ENCODE data around the gene NUFIP2. TPM values are rescaled to one million over a fixed set of nuclear protein-coding genes. Genes with fewer than 3 reads are reported as not detected.

The NUFIP2 gene
- total RNA-seq, 2 donors from 2014 or later: 14.2 to 19.7 TPM

DNA sequence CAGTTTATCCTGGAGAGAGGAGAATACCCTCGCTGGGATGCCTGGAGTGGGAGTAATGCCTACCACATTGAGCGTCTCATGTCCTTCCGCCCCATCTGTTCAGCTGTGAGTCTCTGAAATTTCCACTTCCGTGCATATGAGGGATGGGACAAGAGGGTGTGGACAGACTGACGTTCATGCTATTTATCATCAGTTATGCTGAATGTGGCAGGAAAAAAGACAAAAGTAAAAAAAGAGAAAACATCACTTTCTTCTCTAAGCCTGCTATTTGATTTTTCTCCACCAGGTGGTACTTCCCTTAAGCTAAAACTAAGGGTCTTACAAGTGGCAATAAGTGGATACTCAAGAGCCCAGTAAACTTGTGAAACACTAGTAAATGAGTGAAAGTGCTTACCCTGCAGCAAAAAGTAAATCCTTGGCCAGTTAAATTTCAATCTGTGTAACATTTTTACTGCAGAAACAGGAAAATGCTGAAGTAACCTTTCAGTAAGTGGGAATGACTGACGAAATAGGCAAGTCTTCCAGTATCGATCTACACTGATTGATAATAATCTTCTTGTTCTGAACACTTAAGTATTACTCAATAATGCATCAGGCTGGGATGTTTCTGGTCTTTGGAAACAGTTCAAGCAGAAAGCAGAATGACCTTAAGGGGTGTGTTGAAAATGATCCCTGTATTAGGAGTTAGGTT is 41.7 kb downstream of the NUFIP2 start:
- no peak for DNase-seq
- no peak for ATAC-seq

DNA sequence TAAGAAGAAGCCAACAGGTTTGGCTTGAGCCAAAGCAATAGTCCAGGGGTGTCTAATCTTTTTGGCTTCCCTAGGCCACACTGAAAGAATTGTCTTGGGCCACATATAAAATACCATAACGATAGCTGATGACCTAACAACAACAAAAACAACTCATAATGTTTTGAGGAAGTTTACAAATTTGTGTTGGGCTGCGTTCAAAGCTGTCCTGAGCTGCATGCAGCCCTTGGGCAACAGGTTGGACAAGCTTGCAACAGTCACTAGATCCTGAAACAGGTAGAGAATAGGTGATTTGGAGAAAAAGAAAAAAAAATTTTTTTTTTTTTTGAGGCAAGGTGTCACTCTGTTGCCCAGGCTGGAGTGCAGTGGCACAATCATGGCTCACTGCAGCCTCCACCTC is 42.8 kb downstream of the NUFIP2 start:
- Histone ChIP-seq H3K36me3 (replicated peaks in 1 of 2; ENCODE audit: insufficient read depth in 1 of 2, low read depth in 2 of 2) (no peaks in the 10 kb centered on the region), H3K27me3 (no peaks in the 10 kb centered on the region), H3K9me3 (no peaks in the 10 kb centered on the region), H3K4me1 (peaks cover 37% of the 10 kb centered on the region), H3K4me3 (no peak overlapping the region), H3K27ac (no peak overlapping the region)
- no peak for ATAC-seq
- 55 to 89% methylated on average over 2 of the region's 2 CpGs for WGBS, 2 donors
- intact Hi-C loops (cut with DNase I): no loop called here
- no peak for DNase-seq
- TF ChIP-seq, protein P1, sequence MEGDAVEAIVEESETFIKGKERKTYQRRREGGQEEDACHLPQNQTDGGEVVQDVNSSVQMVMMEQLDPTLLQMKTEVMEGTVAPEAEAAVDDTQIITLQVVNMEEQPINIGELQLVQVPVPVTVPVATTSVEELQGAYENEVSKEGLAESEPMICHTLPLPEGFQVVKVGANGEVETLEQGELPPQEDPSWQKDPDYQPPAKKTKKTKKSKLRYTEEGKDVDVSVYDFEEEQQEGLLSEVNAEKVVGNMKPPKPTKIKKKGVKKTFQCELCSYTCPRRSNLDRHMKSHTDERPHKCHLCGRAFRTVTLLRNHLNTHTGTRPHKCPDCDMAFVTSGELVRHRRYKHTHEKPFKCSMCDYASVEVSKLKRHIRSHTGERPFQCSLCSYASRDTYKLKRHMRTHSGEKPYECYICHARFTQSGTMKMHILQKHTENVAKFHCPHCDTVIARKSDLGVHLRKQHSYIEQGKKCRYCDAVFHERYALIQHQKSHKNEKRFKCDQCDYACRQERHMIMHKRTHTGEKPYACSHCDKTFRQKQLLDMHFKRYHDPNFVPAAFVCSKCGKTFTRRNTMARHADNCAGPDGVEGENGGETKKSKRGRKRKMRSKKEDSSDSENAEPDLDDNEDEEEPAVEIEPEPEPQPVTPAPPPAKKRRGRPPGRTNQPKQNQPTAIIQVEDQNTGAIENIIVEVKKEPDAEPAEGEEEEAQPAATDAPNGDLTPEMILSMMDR (IDR thresholded peaks at IDR 0.05): no peak
- TF ChIP-seq POLR2A (IDR thresholded peaks at IDR 0.05): no peak

More for the DNA sequence above, 41.7 kb downstream of the NUFIP2 start:
- Histone ChIP-seq H3K4me3 (no peak overlapping the region), H3K27ac (peak overlapping the region in 1 of 4 donors; percentile 7), H3K9me3 (no peaks in the 10 kb centered on the region), H3K36me3 (replicated peaks in 1 of 2; ENCODE audit: insufficient read depth in 1 of 2, low read depth in 2 of 2) (no peaks in the 10 kb centered on the region), H3K4me1 (peaks cover 48% of the 10 kb centered on the region), H3K27me3 (no peaks in the 10 kb centered on the region)
- TF ChIP-seq, protein P1 (IDR thresholded peaks at IDR 0.05): peak in 5 of 7 experiments; percentile 25 to 40 (median 34)
- no peak for TF ChIP-seq POLR2A (IDR thresholded peaks at IDR 0.05)
- 67 to 73% methylated on average over 7 of the region's 7 CpGs for WGBS, 2 donors
- intact Hi-C loops (cut with DNase I): no loop called here

DNA sequence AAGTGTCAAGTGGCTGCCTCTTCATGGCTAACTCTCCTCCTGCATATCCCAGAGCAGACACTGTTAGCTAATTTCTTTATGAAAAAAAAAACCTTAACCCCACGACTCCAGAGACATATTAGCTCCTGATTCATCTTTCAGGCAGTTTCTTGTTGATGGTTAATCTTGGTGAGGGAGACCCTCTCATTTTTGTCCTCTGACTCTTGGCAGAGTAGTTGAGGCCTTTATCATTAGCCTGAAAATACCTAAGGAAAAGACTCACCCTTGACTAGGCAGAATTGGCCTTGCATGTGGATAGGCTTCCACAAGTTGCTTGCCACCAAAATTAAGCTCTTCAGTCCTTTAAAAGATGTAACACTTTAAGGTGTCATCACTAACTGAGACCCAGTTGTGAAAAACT is 43.3 kb downstream of the NUFIP2 start:
- Histone ChIP-seq H3K9me3 (no peaks in the 10 kb centered on the region), H3K27ac (no peak overlapping the region), H3K4me1 (peaks cover 32% of the 10 kb centered on the region), H3K36me3 (replicated peaks in 1 of 2; ENCODE audit: insufficient read depth in 1 of 2, low read depth in 2 of 2) (no peaks in the 10 kb centered on the region), H3K27me3 (no peaks in the 10 kb centered on the region), H3K4me3 (no peak overlapping the region)
- TF ChIP-seq, protein P1 (IDR thresholded peaks at IDR 0.05): no peak
- TF ChIP-seq POLR2A (IDR thresholded peaks at IDR 0.05): no peak
- DNase-seq (no peak), ATAC-seq (no peak)
- whole genome bisulfite sequencing, 2 donors: 78 to 100% methylated on average over 1 of the region's 1 CpG
- intact Hi-C loops (cut with DNase I): no loop called here

- Histone ChIP-seq H3K36me3 (replicated peaks in 1 of 2; ENCODE audit: insufficient read depth in 1 of 2, low read depth in 2 of 2) (no peaks in the 10 kb centered on the region), H3K4me3 (no peak overlapping the region), H3K9me3 (no peaks in the 10 kb centered on the region), H3K27ac (no peak overlapping the region), H3K27me3 (no peaks in the 10 kb centered on the region), H3K4me1 (peaks cover 17% of the 10 kb centered on the region)
- DNase-seq (no peak), ATAC-seq (no peak)
- 68 to 76% methylated on average over 3 to 5 of the region's 5 CpGs for WGBS, 2 donors
- intact Hi-C loops (cut with DNase I): no loop called here
- TF ChIP-seq POLR2A (IDR thresholded peaks at IDR 0.05): no peak
- TF ChIP-seq, protein P1 (IDR thresholded peaks at IDR 0.05): no peak
Measured at GRCh38 chr17:29248845-29249244, 45.1 kb downstream of the NUFIP2 start.

DNA sequence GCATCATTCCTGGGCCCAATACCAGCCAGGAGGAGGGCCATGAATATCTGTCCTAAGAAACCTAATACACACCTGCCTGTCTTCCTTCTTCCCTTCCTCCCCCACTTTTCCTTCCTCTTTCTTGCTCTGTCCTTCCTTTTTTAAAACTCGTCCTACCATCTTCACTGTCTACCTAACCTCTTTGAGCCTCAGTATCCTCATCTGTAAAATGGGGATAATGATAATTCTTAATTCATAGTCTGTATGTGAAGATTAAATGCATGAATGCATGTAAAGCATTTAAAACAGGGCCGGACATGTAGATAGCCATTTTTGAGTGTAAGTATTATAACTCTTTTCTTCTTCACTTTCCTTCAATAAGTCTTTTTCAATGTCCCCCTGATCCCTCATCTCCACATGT is 46.7 kb downstream of the NUFIP2 start:
- DNase-seq: no peak
- Histone ChIP-seq H3K4me3 (no peak overlapping the region), H3K36me3 (replicated peaks in 1 of 2; ENCODE audit: insufficient read depth in 1 of 2, low read depth in 2 of 2) (no peaks in the 10 kb centered on the region), H3K27ac (no peak overlapping the region), H3K27me3 (no peaks in the 10 kb centered on the region), H3K9me3 (no peaks in the 10 kb centered on the region), H3K4me1 (peaks cover 9% of the 10 kb centered on the region)
- ATAC-seq: no peak
- TF ChIP-seq, protein P1 (IDR thresholded peaks at IDR 0.05): no peak
- no peak for TF ChIP-seq POLR2A (IDR thresholded peaks at IDR 0.05)
- intact Hi-C loops (cut with DNase I): no loop called here
- 64 to 73% methylated on average over 2 of the region's 2 CpGs for WGBS, 2 donors
